Stimulated activated CD4-positive, alpha-beta T cell treated with anti-CD3 and anti-CD28 coated beads, Interleukin-12 subunit alpha, Interleukin-12 subunit beta, amount 100 ng/mL, for 4 hours (primary cell): Measurements from ENCODE around the gene TCAP.

Source experiments
- DNase-seq: peaks from one replicate; pipeline ENCODE4 v3.0.0-alpha.2; 2020

Gene TCAP, protein sequence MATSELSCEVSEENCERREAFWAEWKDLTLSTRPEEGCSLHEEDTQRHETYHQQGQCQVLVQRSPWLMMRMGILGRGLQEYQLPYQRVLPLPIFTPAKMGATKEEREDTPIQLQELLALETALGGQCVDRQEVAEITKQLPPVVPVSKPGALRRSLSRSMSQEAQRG

GRCh38 chr17:39664581-39665561, at the start of gene TCAP:
TCAP (plus strand) TSS chr17:39665349; CDS start chr17:39665360, 11 bp downstream.
- DNase-seq, result no peak

- DNase-seq, result no peak
Observed at GRCh38 chr17:39615434-39615833, 49.7 kb upstream of the TCAP start.

- no peak for DNase-seq
Observed at GRCh38 chr17:39617100-39617445, 48.1 kb upstream of the TCAP start.

- peak; percentile 56 for DNase-seq
Observed at GRCh38 chr17:39617446-39618245, 47.5 kb upstream of the TCAP start.

DNA sequence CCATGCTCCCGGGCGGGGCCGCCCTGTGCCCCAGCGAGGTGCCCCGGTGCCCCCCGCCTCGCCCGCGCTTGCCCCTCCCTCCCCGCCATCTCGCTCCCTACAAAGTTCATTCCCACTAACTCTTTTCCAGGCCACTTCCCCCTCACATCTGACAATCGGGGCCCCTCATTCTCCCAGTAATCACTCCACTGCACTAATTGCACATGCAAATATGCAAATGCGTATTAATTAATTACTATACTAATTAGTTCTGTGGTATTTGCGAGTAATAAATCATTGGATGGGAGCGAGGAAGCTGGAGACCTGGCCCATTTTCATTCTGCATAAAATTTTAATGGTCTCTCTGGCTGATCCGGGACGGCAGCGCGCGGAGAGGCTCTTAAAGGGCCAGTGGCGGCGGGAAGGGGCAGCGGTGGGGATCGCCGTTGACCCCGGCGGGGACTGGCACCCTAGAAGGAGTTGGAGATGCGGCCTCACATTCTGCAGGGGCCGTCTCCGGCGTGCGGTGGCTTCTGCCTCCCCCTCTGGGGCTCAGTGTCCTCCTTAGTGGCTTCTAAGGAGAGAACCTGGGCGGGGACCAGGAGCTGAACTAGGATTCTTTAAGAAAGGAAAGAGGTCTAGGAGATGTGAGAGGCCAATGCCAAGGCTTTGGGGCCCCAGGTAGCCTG, 46.8 kb upstream of the TCAP start:
- no peak for DNase-seq

DNA sequence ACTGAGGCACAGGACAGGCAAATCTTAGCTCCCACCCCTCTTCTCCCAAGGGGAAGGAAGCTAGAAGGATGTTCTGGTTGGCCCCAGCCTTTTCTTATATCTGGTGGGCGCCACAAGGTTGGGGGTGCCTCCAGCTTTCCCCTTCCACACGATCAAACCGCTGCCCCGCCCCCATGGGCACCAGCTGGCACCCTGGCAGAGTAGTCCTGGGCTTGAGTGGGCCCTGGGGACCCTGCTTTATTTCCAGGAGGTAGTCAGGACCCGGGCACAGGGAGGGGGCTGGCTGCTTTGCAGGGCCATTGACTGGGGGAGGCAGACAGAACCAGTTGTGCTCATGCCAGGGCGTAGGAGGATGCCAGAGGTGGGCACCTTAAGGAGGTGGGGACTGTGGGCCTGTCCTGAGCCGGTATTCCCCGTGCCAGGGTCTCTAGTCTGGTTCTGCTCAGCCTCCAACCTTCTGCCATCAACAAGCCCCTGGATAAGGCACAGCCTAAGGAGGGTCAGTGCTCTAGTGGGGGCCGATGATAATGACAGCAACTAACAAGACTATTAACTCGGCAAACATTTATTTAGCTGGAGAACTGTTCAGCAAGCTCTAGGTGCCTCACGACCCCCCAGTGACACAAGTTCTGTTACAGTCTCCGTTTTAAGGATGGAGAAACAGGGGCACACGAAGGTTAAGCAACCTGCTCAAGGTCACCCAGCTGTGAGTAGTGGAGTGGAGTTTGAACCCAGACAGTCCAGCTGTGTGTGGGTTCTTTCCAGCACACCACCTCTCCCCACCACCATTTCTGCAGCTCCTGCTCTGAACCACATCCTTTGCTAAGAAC, 46.0 kb upstream of the TCAP start:
- no peak for DNase-seq

DNA sequence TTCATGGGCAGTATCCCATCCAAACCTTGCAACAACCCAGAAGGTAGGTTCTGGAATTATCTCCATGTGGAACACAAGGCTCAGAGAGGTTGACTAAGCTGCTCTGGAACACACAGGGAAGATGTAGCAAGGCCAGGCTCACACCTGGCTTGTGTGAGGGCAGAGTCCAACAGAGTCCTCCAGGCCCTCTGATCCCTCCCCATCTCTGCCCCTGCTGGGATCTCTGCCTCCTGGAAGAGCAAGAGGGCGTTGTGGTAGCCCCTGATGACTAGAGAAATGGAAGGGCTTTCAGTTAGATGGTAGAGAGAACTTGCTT, 45.4 kb upstream of the TCAP start:
- DNase-seq, result no peak

GRCh38 chr17:39621523-39622379, 43.4 kb upstream of the TCAP start:
- DNase-seq, result peak; percentile 85

- DNase-seq, result no peak
Observed at GRCh38 chr17:39622380-39623006, 42.7 kb upstream of the TCAP start.

DNA sequence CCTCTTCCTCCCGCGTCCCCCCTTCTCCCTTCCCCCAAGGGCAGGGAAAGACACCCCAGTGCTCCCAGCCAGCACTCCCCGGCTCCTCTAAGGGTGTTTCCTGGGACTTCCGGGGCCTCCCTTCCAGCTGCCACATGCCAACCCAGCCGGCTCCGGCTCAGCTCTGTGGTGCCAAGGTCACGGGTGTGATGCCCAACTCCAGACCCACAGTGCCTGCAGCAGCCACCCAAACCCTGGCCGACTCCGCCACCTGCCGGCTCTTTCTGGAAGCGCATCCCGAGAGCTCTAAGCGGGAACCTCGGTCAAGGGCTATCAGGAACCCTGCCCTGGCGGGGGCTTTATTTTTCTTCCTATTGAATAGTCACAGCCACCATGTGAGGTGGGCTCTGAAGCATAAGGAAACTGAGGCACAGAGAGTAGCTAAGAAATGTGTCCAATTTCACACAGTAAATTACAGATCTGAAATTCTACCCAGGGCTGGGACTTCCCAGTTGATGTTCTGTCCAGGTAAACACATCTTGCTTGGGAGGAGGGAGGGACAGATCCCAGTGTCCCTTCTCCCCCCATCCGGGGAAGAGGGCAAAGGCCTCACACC, 41.7 kb upstream of the TCAP start:
- DNase-seq, result peak; percentile 86

DNA sequence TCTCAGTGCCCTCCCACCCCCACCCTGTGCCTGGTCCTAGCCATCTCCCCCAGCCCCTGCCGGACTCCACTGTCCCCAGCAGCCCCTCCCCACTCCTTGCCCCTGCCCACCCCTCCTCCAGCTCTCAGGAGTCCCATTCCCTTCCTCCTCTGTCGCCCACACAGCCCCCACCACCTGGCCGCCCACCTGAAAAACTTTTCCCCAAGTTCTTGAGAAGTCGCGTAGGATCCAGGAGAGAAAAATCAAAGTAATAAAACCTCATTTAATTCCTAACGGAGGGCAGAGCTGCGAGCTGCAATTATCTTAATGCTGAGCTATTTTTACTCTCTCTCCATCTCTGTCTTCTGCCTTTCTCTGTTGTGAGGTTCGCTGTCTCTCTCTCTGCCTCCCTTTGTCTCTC, 40.8 kb upstream of the TCAP start:
- no peak for DNase-seq

- no peak for DNase-seq
Observed at GRCh38 chr17:39625198-39625785, 39.9 kb upstream of the TCAP start.

- no peak for DNase-seq
Observed at GRCh38 chr17:39626171-39627046, 38.7 kb upstream of the TCAP start, which contains the start of gene PPP1R1B. PPP1R1B (plus strand) TSS chr17:39626952; CDS start chr17:39627393, 441 bp downstream.

DNA sequence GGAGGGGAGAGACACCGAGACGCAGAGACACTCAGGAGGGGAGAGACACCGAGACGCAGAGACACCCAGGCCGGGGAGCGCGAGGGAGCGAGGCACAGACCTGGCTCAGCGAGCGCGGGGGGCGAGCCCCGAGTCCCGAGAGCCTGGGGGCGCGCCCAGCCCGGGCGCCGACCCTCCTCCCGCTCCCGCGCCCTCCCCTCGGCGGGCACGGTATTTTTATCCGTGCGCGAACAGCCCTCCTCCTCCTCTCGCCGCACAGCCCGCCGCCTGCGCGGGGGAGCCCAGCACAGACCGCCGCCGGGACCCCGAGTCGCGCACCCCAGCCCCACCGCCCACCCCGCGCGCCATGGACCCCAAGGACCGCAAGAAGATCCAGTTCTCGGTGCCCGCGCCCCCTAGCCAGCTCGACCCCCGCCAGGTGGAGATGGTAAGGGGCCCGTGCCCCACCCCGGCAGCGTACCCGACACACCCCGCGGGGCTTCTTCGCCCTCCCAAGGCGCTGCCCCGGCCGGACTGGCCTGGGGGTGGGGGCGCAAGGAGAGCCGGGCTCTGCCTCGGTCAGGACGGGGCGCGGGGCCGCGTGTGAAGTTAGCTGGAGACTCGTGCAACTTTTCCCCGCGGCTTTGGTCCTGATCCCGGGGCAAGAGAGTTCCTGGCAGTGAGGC, 38.0 kb upstream of the TCAP start:
- DNase-seq, result no peak

DNA sequence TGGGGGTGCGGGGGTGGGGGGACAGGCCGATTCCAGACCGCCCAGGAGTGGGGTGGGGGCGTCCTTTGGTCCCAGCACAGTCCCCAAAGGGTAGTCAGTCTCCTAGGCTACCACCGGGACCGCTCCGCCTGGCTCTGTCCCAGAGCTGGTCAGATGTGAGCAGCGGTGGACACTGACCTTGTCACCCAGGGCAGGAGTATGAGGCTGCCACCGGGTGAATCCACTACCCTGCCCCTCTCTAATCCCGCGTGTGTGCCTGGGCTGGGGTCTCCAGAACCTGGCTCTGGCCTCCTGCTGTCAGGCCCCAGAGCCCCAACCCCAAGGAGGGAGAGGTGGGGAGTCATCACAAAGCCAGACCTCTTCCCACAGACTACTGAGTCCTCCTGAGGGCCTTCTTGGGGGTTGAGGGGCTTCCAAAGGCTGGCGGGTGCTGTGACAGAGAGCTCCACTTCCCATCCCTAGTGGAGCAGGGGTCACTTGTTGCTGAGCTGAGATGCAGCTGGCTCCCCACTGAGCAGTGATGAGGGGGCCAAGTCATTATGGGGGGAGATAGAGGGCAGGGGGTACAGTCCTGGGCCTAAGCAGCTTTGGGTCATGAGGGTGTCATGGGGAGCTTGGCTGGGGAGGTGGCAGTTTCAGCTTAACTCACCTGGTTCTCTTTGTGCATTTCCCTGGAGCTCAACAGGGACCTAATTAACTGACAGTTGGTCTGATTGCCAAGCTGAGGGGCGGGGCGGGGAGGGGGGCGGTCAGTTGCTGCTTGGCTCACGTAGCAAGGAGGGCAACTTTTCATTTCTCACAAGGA, 37.2 kb upstream of the TCAP start:
- DNase-seq, result no peak

- no peak for DNase-seq
Observed at GRCh38 chr17:39628655-39629493, 36.3 kb upstream of the TCAP start.
